ENCODE measurements around the gene KIRREL3. TPM values are rescaled to one million over a fixed set of nuclear protein-coding genes. Genes with fewer than 3 reads are reported as not detected.
A peak's percentile ranks its signal among the peaks of the same experiment; 100 is the strongest.

KIRREL3 gene
- total and polyA plus RNA-seq, 9 of the 15 experiments (the other 6 are each of a cell fraction or from before 2014, with no cell fraction given), result 0.04 to 0.10 TPM; not detected in 7

DNA sequence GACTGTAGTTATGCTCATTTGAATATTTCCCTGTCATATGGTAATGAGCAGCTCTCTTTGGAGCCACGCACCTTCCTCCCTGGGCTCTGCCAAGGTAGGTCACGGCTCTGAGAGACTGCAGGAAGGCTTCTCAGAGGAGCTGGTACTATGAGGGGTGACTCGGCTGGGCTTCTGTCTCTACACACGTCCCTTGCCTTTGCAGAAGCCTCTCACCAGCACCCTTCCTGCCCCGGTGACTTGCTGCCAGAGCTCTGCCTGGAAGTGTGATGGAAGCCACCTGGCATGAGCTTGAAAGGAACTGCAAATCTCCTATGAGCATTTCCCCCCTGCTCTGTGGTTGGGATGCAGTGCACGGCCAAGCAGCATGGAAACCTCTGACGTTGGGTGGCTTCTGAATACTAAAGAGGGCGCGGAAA, 74.2 kb downstream of the KIRREL3 start:
- Histone ChIP-seq H3K4me3 (no peak overlapping the region), H3K9me1 (ENCODE audit: control insufficient read depth, insufficient read depth, low read length) (no peaks in the 10 kb centered on the region), H3K27ac (ENCODE audit: extremely low read depth, low read depth, low read length) (no peak overlapping the region), H3K4me1 (replicated peaks in 1 of 2; ENCODE audit: control insufficient read depth in 2 of 2, insufficient read depth in 2 of 2, low read length in 2 of 2) (no peaks in the 10 kb centered on the region), H3K27me3 (ENCODE audit: control insufficient read depth in 2 of 2, insufficient read depth in 2 of 2, low read length in 2 of 2) (no peaks in the 10 kb centered on the region), H3K36me3 (ENCODE audit: control insufficient read depth, insufficient read depth, low read length) (no peaks in the 10 kb centered on the region), H3K9me3 (replicated peaks; ENCODE audit: control insufficient read depth, insufficient read depth, low read depth, low read length) (no peaks in the 10 kb centered on the region), H3K9ac (ENCODE audit: insufficient read depth in 1 of 2, low read depth in 2 of 2, low read length in 2 of 2) (no peak overlapping the region), H3K4me2 (ENCODE audit: insufficient read depth, low read length) (no peak overlapping the region), H3K79me2 (ENCODE audit: control insufficient read depth, insufficient read depth, low read length) (no peaks in the 10 kb centered on the region), H2AFZ (ENCODE audit: low read depth, low read length) (no peak overlapping the region), H4K20me1 (replicated peaks; ENCODE audit: control insufficient read depth, insufficient read depth, low read length) (no peaks in the 10 kb centered on the region)
- intact Hi-C loops (cut with micrococcal nuclease) (no loop called here), in situ Hi-C loops (cut with MboI) (no loop called here)
- no peak for TF ChIP-seq ZNF239 (CRISPR knock-in tag; IDR thresholded peaks at IDR 0.05)
- ATAC-seq, result no peak
- ChIA-PET CTCF (ENCODE audit: low intra/inter-chr PET ratio) (no interaction called here), POLR2A (interaction anchor here (0.6 kb wide), 1 partner anchor 965 kb away, joined by 3 read pairs; no protein-coding TSS in a partner anchor)
- 2% methylated on average over 9 of the region's 9 CpGs for WGBS (ENCODE audit: insufficient coverage, low coverage, missing lambda C conversion rate)
- BruUV-seq (replicated peaks), result no TSS peak
- FAIRE-seq, result no peak
- no peak for DNase-seq (ENCODE audit: extremely low read depth in 1 of 4, low spot score in 3 of 4)

DNA sequence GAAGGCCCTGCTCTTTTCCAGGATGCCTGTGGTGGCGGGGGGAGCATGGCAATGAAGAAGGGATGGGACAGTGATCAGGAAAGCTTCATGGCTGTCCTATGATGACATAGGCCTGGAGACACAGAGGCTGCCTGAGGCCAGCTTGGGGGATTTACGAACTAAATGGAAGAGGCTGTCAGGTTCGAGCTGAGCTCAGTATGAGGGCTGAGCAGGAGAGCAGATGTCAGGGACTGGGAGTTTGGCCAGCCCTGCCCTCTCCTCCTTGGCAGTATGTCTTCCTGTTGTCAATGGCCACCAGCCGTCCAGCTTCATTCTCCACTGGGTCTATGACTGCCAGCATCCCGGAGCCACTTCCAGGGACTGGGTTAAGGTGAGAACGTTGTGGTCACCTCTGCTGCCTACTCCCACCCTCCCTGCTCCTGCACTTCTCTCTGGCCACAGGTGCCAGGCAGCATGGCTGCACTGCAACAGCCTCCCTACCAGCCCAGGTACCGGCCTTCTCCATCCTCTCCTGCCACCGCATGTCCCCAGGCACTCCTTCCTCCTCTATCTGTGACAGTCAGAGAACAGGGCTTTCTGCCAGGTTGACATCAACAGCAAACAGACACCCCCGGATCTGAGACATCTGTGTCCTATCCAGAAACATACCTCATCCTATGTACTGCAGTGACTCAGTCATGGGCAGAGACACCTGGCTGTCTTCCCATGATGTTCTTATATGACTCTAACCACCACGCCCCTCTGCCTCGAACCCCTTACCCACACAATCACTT, 75.1 kb downstream of the KIRREL3 start:
- H3K4me2 ChIP-seq (ENCODE audit: insufficient read depth, low read length), result no peak overlapping the region
- intact Hi-C loops (cut with micrococcal nuclease) (no loop called here), in situ Hi-C loops (cut with MboI) (no loop called here)
- H3K27ac ChIP-seq (ENCODE audit: extremely low read depth, low read depth, low read length), result no peak overlapping the region
- DNase-seq (ENCODE audit: extremely low read depth in 1 of 4, low spot score in 3 of 4) (no peak), ATAC-seq (no peak), FAIRE-seq (no peak)
- no peaks in the 10 kb centered on the region for H4K20me1 ChIP-seq (replicated peaks; ENCODE audit: control insufficient read depth, insufficient read depth, low read length)
- CTCF ChIA-PET (ENCODE audit: low intra/inter-chr PET ratio), result no interaction called here
- POLR2A ChIA-PET, result interaction anchor here (0.6 kb wide), 1 partner anchor 964 kb away, joined by 3 read pairs; no protein-coding TSS in a partner anchor
- TF ChIP-seq CBFA2T2 (conservative IDR thresholded peaks at IDR 0.05) (peak; percentile 21; the same call in 1 of the 2 replicates), CBFA2T3 (IDR thresholded peaks at IDR 0.05) (peak; percentile 39; the same call in 1 of the 2 replicates), TEAD4 (IDR thresholded peaks at IDR 0.05; ENCODE audit: low read length) (peak; percentile 21; the same call in 1 of the 2 replicates), TEAD4 (CRISPR knock-in tag; IDR thresholded peaks at IDR 0.05; ENCODE audit: borderline replicate concordance) (no peak), GATA2 (CRISPR knock-in tag; IDR thresholded peaks at IDR 0.05) (no peak)
- TF ChIP-seq, protein P1, sequence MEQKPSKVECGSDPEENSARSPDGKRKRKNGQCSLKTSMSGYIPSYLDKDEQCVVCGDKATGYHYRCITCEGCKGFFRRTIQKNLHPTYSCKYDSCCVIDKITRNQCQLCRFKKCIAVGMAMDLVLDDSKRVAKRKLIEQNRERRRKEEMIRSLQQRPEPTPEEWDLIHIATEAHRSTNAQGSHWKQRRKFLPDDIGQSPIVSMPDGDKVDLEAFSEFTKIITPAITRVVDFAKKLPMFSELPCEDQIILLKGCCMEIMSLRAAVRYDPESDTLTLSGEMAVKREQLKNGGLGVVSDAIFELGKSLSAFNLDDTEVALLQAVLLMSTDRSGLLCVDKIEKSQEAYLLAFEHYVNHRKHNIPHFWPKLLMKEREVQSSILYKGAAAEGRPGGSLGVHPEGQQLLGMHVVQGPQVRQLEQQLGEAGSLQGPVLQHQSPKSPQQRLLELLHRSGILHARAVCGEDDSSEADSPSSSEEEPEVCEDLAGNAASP (IDR thresholded peaks at IDR 0.05), result no peak
- no peak overlapping the region for H2AFZ ChIP-seq (ENCODE audit: low read depth, low read length)
- WGBS (ENCODE audit: insufficient coverage, low coverage, missing lambda C conversion rate), result 1% methylated on average over 11 of the region's 11 CpGs
- BruUV-seq (replicated peaks), result no TSS peak
- no peaks in the 10 kb centered on the region for H3K9me3 ChIP-seq (replicated peaks; ENCODE audit: control insufficient read depth, insufficient read depth, low read depth, low read length)
- no peak overlapping the region for H3K4me3 ChIP-seq
- H3K27me3 ChIP-seq (ENCODE audit: control insufficient read depth in 2 of 2, insufficient read depth in 2 of 2, low read length in 2 of 2), result no peaks in the 10 kb centered on the region
- H3K36me3 ChIP-seq (ENCODE audit: control insufficient read depth, insufficient read depth, low read length), result no peaks in the 10 kb centered on the region
- H3K79me2 ChIP-seq (ENCODE audit: control insufficient read depth, insufficient read depth, low read length), result no peaks in the 10 kb centered on the region
- H3K9ac ChIP-seq (ENCODE audit: insufficient read depth in 1 of 2, low read depth in 2 of 2, low read length in 2 of 2), result no peak overlapping the region
- no peaks in the 10 kb centered on the region for H3K4me1 ChIP-seq (replicated peaks in 1 of 2; ENCODE audit: control insufficient read depth in 2 of 2, insufficient read depth in 2 of 2, low read length in 2 of 2)
- no peaks in the 10 kb centered on the region for H3K9me1 ChIP-seq (ENCODE audit: control insufficient read depth, insufficient read depth, low read length)

Data from K562 (cell line).